ENCODE measurements around the gene CCDC152. TPM values are rescaled to one million over a fixed set of nuclear protein-coding genes. Genes with fewer than 3 reads are reported as not detected.
A peak's percentile ranks its signal among the peaks of the same experiment; 100 is the strongest.

The CCDC152 gene
- total RNA-seq, 2 donors from 2014 or later: 0.81 to 4.7 TPM

- Histone ChIP-seq H3K4me1 (ENCODE audit: control insufficient read depth in 1 of 2, low read depth in 2 of 2) (no peaks in the 10 kb centered on the region), H3K27ac (no peak overlapping the region), H3K36me3 (peaks cover 7% of the 10 kb centered on the region), H3K4me3 (no peak overlapping the region), H3K27me3 (replicated peaks; ENCODE audit: insufficient read depth) (no peaks in the 10 kb centered on the region), H3K9me3 (no peaks in the 10 kb centered on the region)
- no peak for DNase-seq (ENCODE audit: low spot score)
- TF ChIP-seq, protein P1, sequence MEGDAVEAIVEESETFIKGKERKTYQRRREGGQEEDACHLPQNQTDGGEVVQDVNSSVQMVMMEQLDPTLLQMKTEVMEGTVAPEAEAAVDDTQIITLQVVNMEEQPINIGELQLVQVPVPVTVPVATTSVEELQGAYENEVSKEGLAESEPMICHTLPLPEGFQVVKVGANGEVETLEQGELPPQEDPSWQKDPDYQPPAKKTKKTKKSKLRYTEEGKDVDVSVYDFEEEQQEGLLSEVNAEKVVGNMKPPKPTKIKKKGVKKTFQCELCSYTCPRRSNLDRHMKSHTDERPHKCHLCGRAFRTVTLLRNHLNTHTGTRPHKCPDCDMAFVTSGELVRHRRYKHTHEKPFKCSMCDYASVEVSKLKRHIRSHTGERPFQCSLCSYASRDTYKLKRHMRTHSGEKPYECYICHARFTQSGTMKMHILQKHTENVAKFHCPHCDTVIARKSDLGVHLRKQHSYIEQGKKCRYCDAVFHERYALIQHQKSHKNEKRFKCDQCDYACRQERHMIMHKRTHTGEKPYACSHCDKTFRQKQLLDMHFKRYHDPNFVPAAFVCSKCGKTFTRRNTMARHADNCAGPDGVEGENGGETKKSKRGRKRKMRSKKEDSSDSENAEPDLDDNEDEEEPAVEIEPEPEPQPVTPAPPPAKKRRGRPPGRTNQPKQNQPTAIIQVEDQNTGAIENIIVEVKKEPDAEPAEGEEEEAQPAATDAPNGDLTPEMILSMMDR (IDR thresholded peaks at IDR 0.05): no peak
- no peak for ATAC-seq (ENCODE audit: insufficient number of reproducible peaks, low FRiP score, low read depth)
Measured at GRCh38 chr5:42806701-42807262, 50.2 kb downstream of the CCDC152 start.

DNA sequence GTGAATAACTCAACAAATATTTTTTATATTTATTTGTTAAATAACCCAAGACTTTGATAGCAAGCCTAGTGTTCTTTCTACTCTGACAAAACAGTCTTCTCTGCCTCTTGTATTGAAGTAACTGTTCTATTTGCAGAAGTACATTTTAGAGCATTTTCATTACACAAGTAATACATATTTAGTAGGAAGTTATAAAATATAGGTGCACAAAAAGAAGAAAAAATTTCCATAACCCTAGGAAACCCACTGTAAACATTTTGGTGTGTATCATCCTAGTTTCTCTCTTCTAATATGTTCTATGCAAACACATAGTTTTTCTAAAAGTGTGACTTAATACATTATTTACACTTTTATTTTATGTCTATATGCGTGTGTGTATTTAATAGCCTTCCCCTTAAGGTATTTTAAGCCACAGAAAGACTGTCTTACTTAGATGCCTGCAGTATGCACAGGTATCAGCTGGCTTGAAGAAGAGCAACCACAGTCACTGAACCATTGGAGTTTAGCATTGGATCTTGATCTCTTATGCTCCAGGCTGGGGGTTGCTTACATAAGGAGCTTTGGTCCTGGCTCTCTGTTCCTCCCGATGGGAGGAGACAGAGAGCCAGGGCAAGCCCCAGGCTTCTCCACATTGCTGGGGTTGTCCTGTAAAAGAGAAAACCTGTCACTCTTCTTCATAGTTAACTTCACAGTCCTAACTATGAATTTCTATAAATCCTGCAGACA lies 51.3 kb downstream of the CCDC152 start:
- DNase-seq (ENCODE audit: low spot score) (no peak), ATAC-seq (ENCODE audit: insufficient number of reproducible peaks, low FRiP score, low read depth) (no peak)
- Histone ChIP-seq H3K36me3 (peaks cover 4% of the 10 kb centered on the region), H3K9me3 (no peaks in the 10 kb centered on the region), H3K27ac (no peak overlapping the region), H3K4me1 (ENCODE audit: control insufficient read depth in 1 of 2, low read depth in 2 of 2) (no peaks in the 10 kb centered on the region), H3K4me3 (peak overlapping the region; percentile 29), H3K27me3 (replicated peaks; ENCODE audit: insufficient read depth) (no peaks in the 10 kb centered on the region)
- TF ChIP-seq, protein P1 (IDR thresholded peaks at IDR 0.05): no peak

GRCh38 chr5:42808888-42809611 lies 52.4 kb downstream of the CCDC152 start:
- DNase-seq (ENCODE audit: low spot score): no peak
- Histone ChIP-seq H3K4me1 (ENCODE audit: control insufficient read depth in 1 of 2, low read depth in 2 of 2) (no peaks in the 10 kb centered on the region), H3K27ac (no peak overlapping the region), H3K27me3 (replicated peaks; ENCODE audit: insufficient read depth) (no peaks in the 10 kb centered on the region), H3K9me3 (no peaks in the 10 kb centered on the region), H3K4me3 (peak overlapping the region; percentile 29), H3K36me3 (peaks cover 4% of the 10 kb centered on the region)
- no peak for ATAC-seq (ENCODE audit: insufficient number of reproducible peaks, low FRiP score, low read depth)
- TF ChIP-seq, protein P1 (IDR thresholded peaks at IDR 0.05): no peak

- Histone ChIP-seq H3K9me3 (no peaks in the 10 kb centered on the region), H3K36me3 (peaks cover 4% of the 10 kb centered on the region), H3K27ac (peak overlapping the region in 1 of 2 donors; percentile 68), H3K27me3 (replicated peaks; ENCODE audit: insufficient read depth) (no peaks in the 10 kb centered on the region), H3K4me3 (peak overlapping the region; percentile 73), H3K4me1 (ENCODE audit: control insufficient read depth in 1 of 2, low read depth in 2 of 2) (no peaks in the 10 kb centered on the region)
- TF ChIP-seq, protein P1 (IDR thresholded peaks at IDR 0.05): no peak
- ATAC-seq (ENCODE audit: insufficient number of reproducible peaks, low FRiP score, low read depth): no peak
- no peak for DNase-seq (ENCODE audit: low spot score)
Measured at GRCh38 chr5:42810834-42811590, 54.4 kb downstream of the CCDC152 start.

All from thoracic aorta (tissue), 2 donors.